Progenitor cell of endocrine pancreas (in vitro differentiated cells): ENCODE results near the gene DIMT1. TPM values are rescaled to one million over a fixed set of nuclear protein-coding genes. Genes with fewer than 3 reads are reported as not detected.
A peak's percentile ranks its signal among the peaks of the same experiment; 100 is the strongest.

Experiments
- DNase-seq: peaks from one replicate; pipeline ENCODE4 v3.0.0; 2021; ENCODE audit warnings: low spot score; ENCODE audit not compliant: unreplicated experiment
- H3K27ac Mint-ChIP-seq: 2 replicates; pipeline ENCODE4 v1.8.0; 2021; ENCODE audit warnings: mild to moderate bottlenecking, moderate library complexity, mixed read lengths
- H3K27me3 Mint-ChIP-seq: 2 replicates; pipeline ENCODE4 v1.8.0; 2021; ENCODE audit warnings: mixed read lengths
- H3K36me3 Mint-ChIP-seq: 2 replicates; pipeline ENCODE4 v1.8.0; 2022; ENCODE audit warnings: mixed read lengths; ENCODE audit not compliant: insufficient read depth
- H3K4me1 Mint-ChIP-seq: 2 replicates; pipeline ENCODE4 v1.8.0; 2021; ENCODE audit warnings: low read depth, mixed read lengths
- H3K4me3 Mint-ChIP-seq: 2 replicates; pipeline ENCODE4 v1.8.0; 2021; ENCODE audit warnings: low read depth, mild to moderate bottlenecking, moderate library complexity, mixed read lengths
- H3K9me3 Mint-ChIP-seq: 2 replicates; pipeline ENCODE4 v1.8.0; 2021; ENCODE audit warnings: low read depth, mixed read lengths
- CTCF ChIP-seq: fragments of 200-600 bp; sonication (generic); IDR thresholded peaks from one replicate; pipeline ENCODE4 v1.5.0; 2021; ENCODE audit warnings: antibody characterized with exemption, mild to moderate bottlenecking; ENCODE audit not compliant: unreplicated experiment
- total RNA-seq: library from RNA; stranded (reverse); gene quantifications from 2 replicates; pipeline ENCODE4 v1.2.1, GENCODE V29; 2021

Gene DIMT1
- total RNA-seq, 1 donor from 2014 or later = 18.6 TPM

GRCh38 chr5:62371409-62371808 is 32.3 kb downstream of the DIMT1 start:
- Mint-ChIP-seq H3K9me3 (no peaks in the 10 kb centered on the region), H3K4me1 (no peaks in the 10 kb centered on the region), H3K36me3 (peaks cover 18% of the 10 kb centered on the region)

GRCh38 chr5:62369039-62369438 is 34.7 kb downstream of the DIMT1 start:
- Mint-ChIP-seq H3K27ac (no peak overlapping the region), H3K4me1 (no peaks in the 10 kb centered on the region), H3K4me3 (no peak overlapping the region), H3K36me3 (peaks cover 32% of the 10 kb centered on the region), H3K27me3 (no peaks in the 10 kb centered on the region), H3K9me3 (no peaks in the 10 kb centered on the region)
- no peak for TF ChIP-seq CTCF
- DNase-seq = no peak

More at GRCh38 chr5:62371409-62371808, 32.3 kb downstream of the DIMT1 start:
- no peak for TF ChIP-seq CTCF
- DNase-seq = no peak
- Mint-ChIP-seq H3K27ac (no peak overlapping the region), H3K27me3 (no peaks in the 10 kb centered on the region), H3K4me3 (no peak overlapping the region)

DNA sequence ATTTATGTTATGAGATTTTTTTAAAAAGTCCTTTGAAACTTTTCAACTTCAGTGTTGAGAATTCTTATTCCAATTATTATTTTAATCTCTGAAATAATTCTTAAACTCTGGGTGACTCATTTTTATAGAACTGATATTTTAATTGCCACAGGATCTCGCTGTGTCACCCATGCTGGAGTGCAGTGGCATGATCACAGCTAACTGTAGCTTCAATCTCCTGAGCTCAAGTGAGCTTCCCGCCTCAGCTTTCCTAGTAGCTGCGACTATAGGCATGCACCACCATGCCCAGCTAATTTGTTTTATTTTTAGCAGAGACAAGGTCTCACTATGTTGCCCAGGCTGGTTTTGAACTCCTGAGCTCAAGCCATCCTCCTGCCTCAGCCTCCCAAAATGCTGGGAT is 41.0 kb downstream of the DIMT1 start:
- Mint-ChIP-seq H3K36me3 (peaks cover 28% of the 10 kb centered on the region), H3K27ac (no peak overlapping the region), H3K4me3 (no peak overlapping the region), H3K9me3 (no peaks in the 10 kb centered on the region), H3K4me1 (no peaks in the 10 kb centered on the region), H3K27me3 (no peaks in the 10 kb centered on the region)
- TF ChIP-seq CTCF = no peak
- DNase-seq = no peak

- peaks cover 11% of the 10 kb centered on the region for H3K36me3 Mint-ChIP-seq
- no peak overlapping the region for H3K4me3 Mint-ChIP-seq
- peak; percentile 72 for TF ChIP-seq CTCF
- H3K9me3 Mint-ChIP-seq = no peaks in the 10 kb centered on the region
- no peak for DNase-seq
- H3K4me1 Mint-ChIP-seq = no peaks in the 10 kb centered on the region
- H3K27ac Mint-ChIP-seq = no peak overlapping the region
- no peaks in the 10 kb centered on the region for H3K27me3 Mint-ChIP-seq
Observed at GRCh38 chr5:62354028-62354874, 49.5 kb downstream of the DIMT1 start.

DNA sequence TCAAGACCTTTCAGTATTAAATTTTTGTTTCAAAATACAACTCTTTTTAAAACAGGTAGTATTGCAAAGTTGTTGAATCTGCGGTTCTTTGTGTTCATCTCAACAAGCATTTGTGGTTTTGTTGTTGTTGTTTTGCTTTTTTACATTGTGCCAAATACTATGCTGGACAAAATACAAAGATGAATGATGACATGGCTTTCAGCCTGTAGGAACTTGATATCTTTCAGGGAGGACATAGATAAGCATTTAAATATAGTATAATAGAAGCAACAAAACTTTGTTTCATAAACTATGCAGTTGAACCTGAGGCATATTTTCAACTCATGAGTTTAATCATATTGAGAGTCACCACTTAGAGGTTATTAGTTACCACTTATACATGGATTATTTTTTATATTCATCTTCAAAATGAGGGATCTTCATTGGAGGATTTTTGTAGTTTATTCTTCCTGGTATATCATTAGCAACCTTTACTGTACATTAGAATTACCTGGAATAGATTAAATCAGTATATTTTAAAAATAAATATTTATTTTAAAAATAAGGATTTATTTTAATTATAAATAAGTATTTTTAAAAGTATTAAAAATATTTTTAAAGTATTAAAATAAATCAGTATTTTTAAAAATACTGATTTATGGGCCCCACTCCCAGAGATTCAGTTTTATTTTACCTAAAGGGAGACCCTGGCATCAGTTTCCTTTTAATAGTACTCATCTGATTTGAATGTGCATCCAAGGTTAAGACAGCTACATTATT is 54.8 kb downstream of the DIMT1 start:
- Mint-ChIP-seq H3K4me1 (peaks cover 3% of the 10 kb centered on the region), H3K27me3 (no peaks in the 10 kb centered on the region), H3K9me3 (no peaks in the 10 kb centered on the region), H3K36me3 (peaks cover 11% of the 10 kb centered on the region), H3K27ac (peak overlapping the region; percentile 76), H3K4me3 (no peak overlapping the region)
- TF ChIP-seq CTCF = no peak
- DNase-seq = no peak
